Activated T-helper 17 cell treated with anti-CD3 and anti-CD28 coated beads, Interleukin-2, amount 50 U/mL, for 72 hours (primary cell): ENCODE results near the gene CHI3L2. TPM values are rescaled to one million over a fixed set of nuclear protein-coding genes. Genes with fewer than 3 reads are reported as not detected.

ENCODE experiments used
- ATAC-seq: fragments of 150-1000 bp; cut with Tn5 transposase; replicated peaks from 2 replicates; pipeline ENCODE4 v1.10.0; 2021; ENCODE audit warnings: mild to moderate bottlenecking, moderate library complexity
- H3K27ac Mint-ChIP-seq: one replicate; pipeline ENCODE4 v1.8.0; 2022; ENCODE audit warnings: mixed read lengths
- H3K27me3 Mint-ChIP-seq: one replicate; pipeline ENCODE4 v1.8.0; 2022; ENCODE audit warnings: mixed read lengths
- H3K36me3 Mint-ChIP-seq: one replicate; pipeline ENCODE4 v1.8.0; 2022; ENCODE audit warnings: low read depth, mild to moderate bottlenecking, mixed read lengths
- H3K4me1 Mint-ChIP-seq: one replicate; pipeline ENCODE4 v1.8.0; 2022; ENCODE audit warnings: mixed read lengths
- H3K4me3 Mint-ChIP-seq: one replicate; pipeline ENCODE4 v1.8.0; 2022; ENCODE audit warnings: mild to moderate bottlenecking, mixed read lengths
- H3K9me3 Mint-ChIP-seq: one replicate; pipeline ENCODE4 v1.8.0; 2022; ENCODE audit warnings: mixed read lengths
- total RNA-seq, 2 donors: library from RNA; stranded (reverse); gene quantifications; one replicate each; pipeline ENCODE4 v1.2.3, GENCODE V29; 2022

Gene CHI3L2
- total RNA-seq, 2 donors from 2014 or later = 2.7 to 3.8 TPM

- Mint-ChIP-seq H3K4me3 (peak overlapping the region; percentile 78), H3K9me3 (no peaks in the 10 kb centered on the region), H3K36me3 (peaks cover 5% of the 10 kb centered on the region), H3K27me3 (no peaks in the 10 kb centered on the region), H3K4me1 (peaks cover 90% of the 10 kb centered on the region), H3K27ac (peak overlapping the region; percentile 86)
- peak; percentile 33 for ATAC-seq
Measured at GRCh38 chr1:111222308-111223125, 5.0 kb upstream of the CHI3L2 start.

- H3K36me3 Mint-ChIP-seq = peaks cover 5% of the 10 kb centered on the region
- no peaks in the 10 kb centered on the region for H3K9me3 Mint-ChIP-seq
- no peak for ATAC-seq
- peak overlapping the region; percentile 78 for H3K4me3 Mint-ChIP-seq
- H3K4me1 Mint-ChIP-seq = peaks cover 90% of the 10 kb centered on the region
- H3K27me3 Mint-ChIP-seq = no peaks in the 10 kb centered on the region
- peak overlapping the region; percentile 86 for H3K27ac Mint-ChIP-seq
Measured at GRCh38 chr1:111223126-111223685, 4.3 kb upstream of the CHI3L2 start.

- Mint-ChIP-seq H3K27ac (no peak overlapping the region), H3K9me3 (no peaks in the 10 kb centered on the region), H3K4me3 (peak overlapping the region; percentile 68), H3K36me3 (peaks cover 5% of the 10 kb centered on the region), H3K4me1 (peaks cover 77% of the 10 kb centered on the region), H3K27me3 (no peaks in the 10 kb centered on the region)
- no peak for ATAC-seq
Measured at GRCh38 chr1:111225091-111225490, 2.4 kb upstream of the CHI3L2 start.

GRCh38 chr1:111225717-111226400 is 1.7 kb upstream of the CHI3L2 start:
- Mint-ChIP-seq H3K27me3 (no peaks in the 10 kb centered on the region), H3K36me3 (peaks cover 5% of the 10 kb centered on the region), H3K9me3 (no peaks in the 10 kb centered on the region), H3K27ac (no peak overlapping the region), H3K4me3 (peak overlapping the region; percentile 68), H3K4me1 (peaks cover 74% of the 10 kb centered on the region)
- ATAC-seq = no peak

GRCh38 chr1:111227851-111228747 is 586 bp downstream of the CHI3L2 start:
- peaks cover 54% of the 10 kb centered on the region for H3K4me1 Mint-ChIP-seq
- H3K9me3 Mint-ChIP-seq = no peaks in the 10 kb centered on the region
- no peaks in the 10 kb centered on the region for H3K36me3 Mint-ChIP-seq
- H3K27ac Mint-ChIP-seq = peak overlapping the region; percentile 12
- peak overlapping the region; percentile 68 for H3K4me3 Mint-ChIP-seq
- no peaks in the 10 kb centered on the region for H3K27me3 Mint-ChIP-seq
- ATAC-seq = peak; percentile 61

- H3K4me1 Mint-ChIP-seq = peaks cover 48% of the 10 kb centered on the region
- no peaks in the 10 kb centered on the region for H3K36me3 Mint-ChIP-seq
- no peaks in the 10 kb centered on the region for H3K27me3 Mint-ChIP-seq
- no peaks in the 10 kb centered on the region for H3K9me3 Mint-ChIP-seq
- ATAC-seq = no peak
- H3K4me3 Mint-ChIP-seq = peak overlapping the region; percentile 68
- peak overlapping the region; percentile 12 for H3K27ac Mint-ChIP-seq
Measured at GRCh38 chr1:111228748-111229126, 1.2 kb downstream of the CHI3L2 start.

- H3K4me3 Mint-ChIP-seq = no peak overlapping the region
- ATAC-seq = no peak
- H3K4me1 Mint-ChIP-seq = peaks cover 27% of the 10 kb centered on the region
Measured at GRCh38 chr1:111232134-111232533, 4.6 kb downstream of the CHI3L2 start.

GRCh38 chr1:111234258-111234657 is 6.7 kb downstream of the CHI3L2 start:
- Mint-ChIP-seq H3K27me3 (no peaks in the 10 kb centered on the region), H3K9me3 (no peaks in the 10 kb centered on the region), H3K4me1 (peaks cover 16% of the 10 kb centered on the region), H3K4me3 (no peak overlapping the region), H3K36me3 (no peaks in the 10 kb centered on the region), H3K27ac (no peak overlapping the region)
- no peak for ATAC-seq

More at GRCh38 chr1:111232134-111232533, 4.6 kb downstream of the CHI3L2 start:
- H3K27ac Mint-ChIP-seq = no peak overlapping the region
- H3K9me3 Mint-ChIP-seq = no peaks in the 10 kb centered on the region
- H3K27me3 Mint-ChIP-seq = no peaks in the 10 kb centered on the region
- no peaks in the 10 kb centered on the region for H3K36me3 Mint-ChIP-seq

GRCh38 chr1:111234866-111235265 is 7.4 kb downstream of the CHI3L2 start:
- ATAC-seq = peak; percentile 91
- H3K36me3 Mint-ChIP-seq = no peaks in the 10 kb centered on the region
- no peak overlapping the region for H3K4me3 Mint-ChIP-seq
- no peak overlapping the region for H3K27ac Mint-ChIP-seq
- H3K9me3 Mint-ChIP-seq = no peaks in the 10 kb centered on the region
- no peaks in the 10 kb centered on the region for H3K27me3 Mint-ChIP-seq
- peaks cover 14% of the 10 kb centered on the region for H3K4me1 Mint-ChIP-seq

- Mint-ChIP-seq H3K27ac (no peak overlapping the region), H3K36me3 (no peaks in the 10 kb centered on the region)
Measured at GRCh38 chr1:111236379-111236778, 8.9 kb downstream of the CHI3L2 start.

GRCh38 chr1:111236806-111237205 is 9.3 kb downstream of the CHI3L2 start:
- Mint-ChIP-seq H3K27me3 (no peaks in the 10 kb centered on the region), H3K27ac (no peak overlapping the region), H3K4me1 (peaks cover 6% of the 10 kb centered on the region), H3K36me3 (no peaks in the 10 kb centered on the region), H3K9me3 (no peaks in the 10 kb centered on the region), H3K4me3 (no peak overlapping the region)
- ATAC-seq = no peak

More at GRCh38 chr1:111236379-111236778, 8.9 kb downstream of the CHI3L2 start:
- Mint-ChIP-seq H3K4me1 (peaks cover 6% of the 10 kb centered on the region), H3K4me3 (no peak overlapping the region), H3K27me3 (no peaks in the 10 kb centered on the region), H3K9me3 (no peaks in the 10 kb centered on the region)
- no peak for ATAC-seq

- peaks cover 6% of the 10 kb centered on the region for H3K4me1 Mint-ChIP-seq
- no peak overlapping the region for H3K4me3 Mint-ChIP-seq
- H3K27me3 Mint-ChIP-seq = no peaks in the 10 kb centered on the region
- no peaks in the 10 kb centered on the region for H3K9me3 Mint-ChIP-seq
- no peaks in the 10 kb centered on the region for H3K36me3 Mint-ChIP-seq
- no peak overlapping the region for H3K27ac Mint-ChIP-seq
- no peak for ATAC-seq
Measured at GRCh38 chr1:111238056-111238795, 10.7 kb downstream of the CHI3L2 start.

GRCh38 chr1:111241797-111242196 is 14.3 kb downstream of the CHI3L2 start:
- no peaks in the 10 kb centered on the region for H3K36me3 Mint-ChIP-seq
- H3K4me1 Mint-ChIP-seq = no peaks in the 10 kb centered on the region
- H3K27ac Mint-ChIP-seq = no peak overlapping the region
- ATAC-seq = no peak
- no peak overlapping the region for H3K4me3 Mint-ChIP-seq
- no peaks in the 10 kb centered on the region for H3K9me3 Mint-ChIP-seq
- no peaks in the 10 kb centered on the region for H3K27me3 Mint-ChIP-seq
